ENCODE results near the gene CD200.

The CD200 gene

GRCh38 chr3:112321867-112322652 lies 10.9 kb upstream of the CD200 start:
- H3K27me3 ChIP-seq, result no peaks in the 10 kb centered on the region
- H3K4me3 ChIP-seq, result no peak overlapping the region
- no peaks in the 10 kb centered on the region for H3K36me3 ChIP-seq
- H3K27ac ChIP-seq, result no peak overlapping the region
- peaks cover 0 to 10% (median 8%) of the 10 kb centered on the region in 11 experiments; a peak in 12 of 22 replicates for H3K9me3 ChIP-seq (replicated peaks in 1 of 11)
- H3K4me1 ChIP-seq, result no peaks in the 10 kb centered on the region
- no peaks in the 10 kb centered on the region for H4K20me1 ChIP-seq
- no peak for TF ChIP-seq Cebpa-rat (IDR thresholded peaks at IDR 0.05)
- H3K4me2 ChIP-seq, result no peak overlapping the region
- no peak overlapping the region for H3K9ac ChIP-seq

GRCh38 chr3:112327371-112327951 lies 5.5 kb upstream of the CD200 start:
- no peak overlapping the region for H3K4me3 ChIP-seq
- peaks cover 14 to 17% (median 14%) of the 10 kb centered on the region in 11 experiments for H3K27me3 ChIP-seq
- no peak overlapping the region for H3K9ac ChIP-seq
- TF ChIP-seq Cebpa-rat (IDR thresholded peaks at IDR 0.05), result no peak
- no peaks in the 10 kb centered on the region for H3K36me3 ChIP-seq
- H3K27ac ChIP-seq, result no peak overlapping the region
- no peaks in the 10 kb centered on the region for H3K4me1 ChIP-seq
- H4K20me1 ChIP-seq, result no peaks in the 10 kb centered on the region
- peaks cover 0 to 3% (median 0%) of the 10 kb centered on the region in 11 experiments; a peak in 1 of 22 replicates for H3K9me3 ChIP-seq (replicated peaks in 1 of 11)
- no peak overlapping the region for H3K4me2 ChIP-seq

GRCh38 chr3:112331851-112332250 lies 1.1 kb upstream of the CD200 start:
- no peak overlapping the region for H3K4me2 ChIP-seq
- H3K36me3 ChIP-seq, result no peaks in the 10 kb centered on the region
- no peaks in the 10 kb centered on the region for H4K20me1 ChIP-seq
- peaks cover 45 to 52% (median 47%) of the 10 kb centered on the region in 11 experiments for H3K27me3 ChIP-seq
- H3K27ac ChIP-seq, result no peak overlapping the region
- no peak overlapping the region for H3K9ac ChIP-seq
- H3K9me3 ChIP-seq (replicated peaks in 1 of 11), result peaks cover 0 to 3% (median 0%) of the 10 kb centered on the region in 11 experiments; a peak in 1 of 22 replicates
- no peak for TF ChIP-seq Cebpa-rat (IDR thresholded peaks at IDR 0.05)
- H3K4me1 ChIP-seq, result peaks cover 8 to 11% (median 10%) of the 10 kb centered on the region in 10 experiments; a peak in 17 of 20 replicates
- H3K4me3 ChIP-seq, result no peak overlapping the region

GRCh38 chr3:112333381-112334317 lies 693 bp downstream of the CD200 start:
- H3K4me2 ChIP-seq, result peak overlapping the region; percentile 64 to 98 (median 85)

GRCh38 chr3:112334691-112335433 lies 1.9 kb downstream of the CD200 start:
- peaks cover 8 to 11% (median 10%) of the 10 kb centered on the region in 10 experiments; a peak in 17 of 20 replicates for H3K4me1 ChIP-seq
- no peak overlapping the region for H3K4me3 ChIP-seq
- H4K20me1 ChIP-seq, result no peaks in the 10 kb centered on the region
- H3K9ac ChIP-seq, result no peak overlapping the region
- H3K36me3 ChIP-seq, result no peaks in the 10 kb centered on the region
- no peak overlapping the region for H3K4me2 ChIP-seq
- H3K9me3 ChIP-seq (replicated peaks in 1 of 11), result peaks cover 0 to 3% (median 0%) of the 10 kb centered on the region in 11 experiments; a peak in 1 of 22 replicates
- peaks cover 45 to 52% (median 47%) of the 10 kb centered on the region in 11 experiments for H3K27me3 ChIP-seq
- no peak for TF ChIP-seq Cebpa-rat (IDR thresholded peaks at IDR 0.05)
- H3K27ac ChIP-seq, result no peak overlapping the region

More at GRCh38 chr3:112333381-112334317, 693 bp downstream of the CD200 start:
- Histone ChIP-seq H3K4me1 (peaks cover 8 to 11% (median 10%) of the 10 kb centered on the region in 10 experiments; a peak in 17 of 20 replicates), H3K4me3 (peak overlapping the region; percentile 42 to 66 (median 51)), H3K27ac (no peak overlapping the region), H3K9me3 (replicated peaks in 1 of 11) (peaks cover 0 to 3% (median 0%) of the 10 kb centered on the region in 11 experiments; a peak in 1 of 22 replicates), H3K27me3 (peaks cover 45 to 52% (median 47%) of the 10 kb centered on the region in 11 experiments), H3K9ac (peak overlapping the region in 2 of 11 experiments; percentile 16 to 44; a peak in 3 of 22 replicates), H3K36me3 (no peaks in the 10 kb centered on the region), H4K20me1 (no peaks in the 10 kb centered on the region)
- no peak for TF ChIP-seq Cebpa-rat (IDR thresholded peaks at IDR 0.05)

- H3K4me1 ChIP-seq, result peaks cover 8 to 11% (median 10%) of the 10 kb centered on the region in 10 experiments; a peak in 17 of 20 replicates
- H3K9ac ChIP-seq, result no peak overlapping the region
- H3K4me2 ChIP-seq, result no peak overlapping the region
- no peaks in the 10 kb centered on the region for H4K20me1 ChIP-seq
- no peak overlapping the region for H3K27ac ChIP-seq
- H3K27me3 ChIP-seq, result peaks cover 45 to 52% (median 47%) of the 10 kb centered on the region in 11 experiments
- no peak for TF ChIP-seq Cebpa-rat (IDR thresholded peaks at IDR 0.05)
- H3K36me3 ChIP-seq, result no peaks in the 10 kb centered on the region
- H3K9me3 ChIP-seq (replicated peaks in 1 of 11), result peaks cover 0 to 3% (median 0%) of the 10 kb centered on the region in 11 experiments; a peak in 1 of 22 replicates
- no peak overlapping the region for H3K4me3 ChIP-seq
Observed at GRCh38 chr3:112335434-112335781, 2.5 kb downstream of the CD200 start.

- Histone ChIP-seq H3K36me3 (no peaks in the 10 kb centered on the region; a peak in 1 of 22 replicates), H3K4me1 (peaks cover 3 to 5% (median 4%) of the 10 kb centered on the region in 10 experiments; a peak in 15 of 20 replicates), H3K4me3 (no peak overlapping the region), H3K4me2 (no peak overlapping the region), H4K20me1 (no peaks in the 10 kb centered on the region), H3K9ac (no peak overlapping the region), H3K9me3 (replicated peaks in 1 of 11) (peaks cover under 1 to 6% (median 1%) of the 10 kb centered on the region in 11 experiments; a peak in 20 of 22 replicates), H3K27ac (no peak overlapping the region), H3K27me3 (peaks cover 24 to 29% (median 26%) of the 10 kb centered on the region in 11 experiments)
- no peak for TF ChIP-seq Cebpa-rat (IDR thresholded peaks at IDR 0.05)
Observed at GRCh38 chr3:112338021-112338726, 5.2 kb downstream of the CD200 start.
